IgD-negative memory B cell (primary cell): ENCODE results near the gene CLCA2. TPM values are rescaled to one million over a fixed set of nuclear protein-coding genes. Genes with fewer than 3 reads are reported as not detected.
A peak's percentile ranks its signal among the peaks of the same experiment; 100 is the strongest.

Experiments
- H3K27ac Mint-ChIP-seq, 3 donors: one replicate each; pipeline ENCODE4 v1.8.0; 2020 to 2022; ENCODE audit warnings: mild to moderate bottlenecking in 3 of 3, mixed read lengths in 3 of 3, moderate library complexity in 1 of 3
- H3K27me3 Mint-ChIP-seq: one replicate; pipeline ENCODE4 v1.8.0; 2021; ENCODE audit warnings: mixed read lengths
- H3K36me3 Mint-ChIP-seq: one replicate; pipeline ENCODE4 v1.8.0; 2020; ENCODE audit warnings: mild to moderate bottlenecking, mixed read lengths
- H3K4me1 Mint-ChIP-seq, 3 donors: one replicate each; pipeline ENCODE4 v1.8.0; 2020 to 2022; ENCODE audit warnings: mixed read lengths in 3 of 3, mild to moderate bottlenecking in 1 of 3
- H3K4me3 Mint-ChIP-seq, 4 donors: one replicate each; pipeline ENCODE4 v1.8.0; 2020 to 2022; ENCODE audit warnings: mild to moderate bottlenecking in 4 of 4, mixed read lengths in 4 of 4, moderate library complexity in 3 of 4
- H3K9me3 Mint-ChIP-seq, 3 donors: one replicate each; pipeline ENCODE4 v1.8.0; 2020 to 2021; ENCODE audit warnings: mixed read lengths in 3 of 3, mild to moderate bottlenecking in 1 of 3
- polyA plus RNA-seq: library from polyadenylated mRNA; unstranded; fragments of 300-500 nt; fragmentation: Illumina TruSeq; gene quantifications from one replicate; pipeline ENCODE4 v1.2.3, GENCODE V29; 2021

Gene CLCA2
- polyA plus RNA-seq, 1 donor from 2014 or later, result not detected

DNA sequence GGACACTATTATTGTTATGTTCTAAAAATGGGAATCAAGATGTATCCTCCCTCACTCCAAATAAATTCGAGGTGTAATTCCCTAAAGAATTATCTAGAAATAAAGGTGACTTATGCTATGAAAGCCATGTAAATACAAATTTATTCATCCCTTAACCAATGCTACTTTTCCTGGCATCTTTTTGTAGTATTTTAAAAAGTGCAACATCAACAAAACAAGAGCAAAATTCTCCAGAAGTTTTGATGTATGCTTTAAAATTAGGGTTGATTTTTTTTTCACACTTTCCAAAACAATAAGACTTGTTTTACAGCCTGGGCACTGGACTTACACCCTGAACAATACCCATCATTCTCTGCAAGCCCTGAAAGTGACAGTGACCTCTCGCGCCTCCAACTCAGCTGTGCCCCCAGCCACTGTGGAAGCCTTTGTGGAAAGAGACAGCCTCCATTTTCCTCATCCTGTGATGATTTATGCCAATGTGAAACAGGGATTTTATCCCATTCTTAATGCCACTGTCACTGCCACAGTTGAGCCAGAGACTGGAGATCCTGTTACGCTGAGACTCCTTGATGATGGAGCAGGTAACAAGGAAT lies 23.3 kb downstream of the CLCA2 start:
- H3K9me3 Mint-ChIP-seq, result no peaks in the 10 kb centered on the region
- H3K27me3 Mint-ChIP-seq, result peaks cover 2% of the 10 kb centered on the region
- H3K4me3 Mint-ChIP-seq, result no peak overlapping the region
- peaks cover 0 to 2% (median 0%) of the 10 kb centered on the region in 3 donors for H3K4me1 Mint-ChIP-seq
- H3K27ac Mint-ChIP-seq, result no peak overlapping the region
- no peaks in the 10 kb centered on the region for H3K36me3 Mint-ChIP-seq

DNA sequence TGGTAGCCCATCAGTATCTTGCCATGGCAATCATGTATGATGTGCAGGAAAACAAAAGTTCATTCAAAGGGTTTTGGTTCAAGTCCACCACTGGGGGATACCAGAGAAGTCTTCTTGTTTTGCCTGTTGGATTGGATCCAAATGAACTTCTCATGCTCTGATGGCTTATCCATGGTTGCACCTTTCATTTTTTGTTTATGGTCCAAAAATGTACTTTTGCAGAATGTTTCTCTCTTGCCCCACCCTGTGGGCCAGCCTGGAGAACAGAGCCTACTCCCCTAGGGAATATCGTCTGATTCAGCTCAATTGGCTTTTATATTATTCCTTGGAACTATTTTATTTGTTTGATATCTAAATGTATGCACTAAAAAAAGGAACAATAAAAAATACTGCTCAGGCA lies 24.7 kb downstream of the CLCA2 start:
- Mint-ChIP-seq H3K27me3 (peaks cover 2% of the 10 kb centered on the region), H3K4me1 (peaks cover 0 to 2% (median 0%) of the 10 kb centered on the region in 3 donors), H3K27ac (no peak overlapping the region), H3K36me3 (no peaks in the 10 kb centered on the region), H3K4me3 (no peak overlapping the region), H3K9me3 (no peaks in the 10 kb centered on the region)

DNA sequence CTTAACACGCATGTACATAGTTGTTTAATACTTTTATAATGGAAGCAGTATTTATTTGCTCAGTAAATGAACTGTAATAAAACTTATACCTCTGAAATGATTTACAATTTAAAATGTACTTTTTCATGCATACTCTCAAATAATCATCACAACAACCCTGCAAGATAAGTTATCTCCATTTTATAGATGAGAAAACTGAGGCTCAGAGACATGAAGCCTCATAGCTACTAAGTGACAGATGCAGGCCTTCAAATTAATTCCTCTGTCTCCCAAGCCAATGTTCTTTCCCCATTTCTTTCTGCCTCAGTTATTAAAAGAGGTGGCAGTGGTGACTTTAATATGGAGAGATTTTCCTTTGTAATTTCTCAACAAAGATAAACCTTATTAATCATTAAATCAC lies 25.1 kb downstream of the CLCA2 start:
- Mint-ChIP-seq H3K4me3 (no peak overlapping the region), H3K27me3 (peaks cover 2% of the 10 kb centered on the region), H3K4me1 (peaks cover 0 to 2% (median 0%) of the 10 kb centered on the region in 3 donors)

DNA sequence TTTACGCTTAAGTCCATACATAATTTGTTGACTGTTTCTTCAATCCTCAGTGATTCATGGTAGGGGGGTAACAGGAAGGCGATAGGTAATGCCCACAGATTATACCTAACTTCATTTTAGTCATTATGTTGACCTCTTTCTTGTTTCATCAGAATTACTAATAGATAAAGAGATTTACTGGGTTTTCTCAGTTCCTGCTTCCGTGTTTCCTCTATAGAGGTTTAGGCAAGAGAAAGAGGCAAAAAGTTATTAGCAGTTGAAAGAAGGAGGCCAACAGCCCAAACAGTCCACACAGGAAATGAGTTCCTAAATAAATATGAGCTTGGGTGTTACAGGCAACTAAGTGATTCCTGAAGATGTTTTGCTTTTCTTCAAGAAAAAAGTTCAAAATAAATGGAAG lies 26.9 kb downstream of the CLCA2 start:
- H3K4me3 Mint-ChIP-seq, result no peak overlapping the region
- H3K9me3 Mint-ChIP-seq, result no peaks in the 10 kb centered on the region
- H3K36me3 Mint-ChIP-seq, result no peaks in the 10 kb centered on the region
- peaks cover 2% of the 10 kb centered on the region for H3K27me3 Mint-ChIP-seq
- H3K27ac Mint-ChIP-seq, result no peak overlapping the region
- H3K4me1 Mint-ChIP-seq, result no peaks in the 10 kb centered on the region

More for the DNA sequence above, 25.1 kb downstream of the CLCA2 start:
- H3K27ac Mint-ChIP-seq, result no peak overlapping the region
- no peaks in the 10 kb centered on the region for H3K9me3 Mint-ChIP-seq
- no peaks in the 10 kb centered on the region for H3K36me3 Mint-ChIP-seq

DNA sequence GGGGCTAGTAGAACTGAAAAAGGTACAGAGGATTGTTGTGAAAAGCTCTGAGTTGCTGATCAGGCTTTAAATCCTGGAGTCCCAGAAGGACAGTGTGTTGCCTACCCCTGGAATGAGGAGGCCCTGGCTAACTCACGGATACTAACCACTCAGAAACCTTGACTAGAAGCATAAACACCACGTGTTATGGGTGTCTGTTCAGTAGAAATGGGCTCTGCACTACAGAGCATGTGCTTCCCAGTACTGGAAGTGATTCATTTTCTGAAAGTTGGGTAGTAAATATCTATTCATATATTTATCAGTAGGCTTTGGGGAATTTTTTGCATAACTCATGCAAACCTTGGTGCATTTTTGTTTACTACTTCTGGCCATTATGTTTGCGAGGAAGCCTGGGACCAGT lies 29.7 kb downstream of the CLCA2 start:
- Mint-ChIP-seq H3K9me3 (no peaks in the 10 kb centered on the region), H3K4me3 (no peak overlapping the region), H3K4me1 (no peaks in the 10 kb centered on the region), H3K36me3 (peaks cover 6% of the 10 kb centered on the region), H3K27ac (no peak overlapping the region), H3K27me3 (no peaks in the 10 kb centered on the region)

DNA sequence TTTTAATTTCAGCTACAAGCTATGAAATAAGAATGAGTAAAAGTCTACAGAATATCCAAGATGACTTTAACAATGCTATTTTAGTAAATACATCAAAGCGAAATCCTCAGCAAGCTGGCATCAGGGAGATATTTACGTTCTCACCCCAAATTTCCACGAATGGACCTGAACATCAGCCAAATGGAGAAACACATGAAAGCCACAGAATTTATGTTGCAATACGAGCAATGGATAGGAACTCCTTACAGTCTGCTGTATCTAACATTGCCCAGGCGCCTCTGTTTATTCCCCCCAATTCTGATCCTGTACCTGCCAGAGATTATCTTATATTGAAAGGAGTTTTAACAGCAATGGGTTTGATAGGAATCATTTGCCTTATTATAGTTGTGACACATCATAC lies 31.1 kb downstream of the CLCA2 start:
- no peaks in the 10 kb centered on the region for H3K9me3 Mint-ChIP-seq
- no peak overlapping the region for H3K4me3 Mint-ChIP-seq
- no peaks in the 10 kb centered on the region for H3K4me1 Mint-ChIP-seq
- peaks cover 6% of the 10 kb centered on the region for H3K36me3 Mint-ChIP-seq
- H3K27ac Mint-ChIP-seq, result no peak overlapping the region
- no peaks in the 10 kb centered on the region for H3K27me3 Mint-ChIP-seq

DNA sequence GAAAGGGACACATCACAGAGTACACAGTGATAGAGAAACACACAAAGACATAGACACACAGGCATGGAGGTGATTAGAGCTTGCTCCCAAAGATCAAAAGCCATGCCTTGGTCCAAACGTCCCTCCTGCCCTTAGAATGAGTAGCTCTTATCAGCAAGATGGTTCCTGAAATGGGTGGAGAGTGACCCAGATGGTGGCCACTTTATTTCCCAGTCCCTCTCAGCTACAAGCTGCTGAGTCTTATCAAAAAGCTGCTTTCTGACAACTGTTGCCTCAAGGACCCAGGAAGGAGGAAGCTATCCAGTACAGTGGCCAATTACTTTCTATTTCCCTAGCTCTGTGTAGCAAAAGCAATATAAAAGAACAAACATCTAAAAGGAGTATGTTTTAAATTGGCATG lies 37.0 kb downstream of the CLCA2 start:
- Mint-ChIP-seq H3K27ac (peak overlapping the region in 1 of 3 donors; percentile 48), H3K4me3 (no peak overlapping the region), H3K9me3 (no peaks in the 10 kb centered on the region), H3K27me3 (no peaks in the 10 kb centered on the region), H3K36me3 (peaks cover 6% of the 10 kb centered on the region), H3K4me1 (no peaks in the 10 kb centered on the region)

DNA sequence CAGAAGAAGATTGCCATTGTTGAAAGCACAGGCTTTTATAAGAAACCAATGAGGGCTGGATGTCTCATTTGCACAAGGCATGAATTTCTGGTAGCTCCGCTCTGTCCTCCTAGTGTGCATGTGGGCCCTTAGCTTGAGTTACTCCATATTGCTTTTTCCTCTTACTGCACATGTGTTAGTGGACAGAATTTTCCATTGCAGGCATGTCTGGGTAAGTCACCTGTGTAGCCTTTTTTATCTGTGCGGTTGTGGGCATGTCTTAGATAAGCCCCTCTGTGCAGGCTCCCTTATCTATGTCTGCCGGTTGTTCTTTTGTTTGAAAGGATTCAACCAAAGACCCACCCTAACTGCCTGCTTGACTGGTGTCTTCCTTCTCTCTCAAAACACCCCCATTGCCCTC lies 37.5 kb downstream of the CLCA2 start:
- H3K27me3 Mint-ChIP-seq, result no peaks in the 10 kb centered on the region
- no peaks in the 10 kb centered on the region for H3K4me1 Mint-ChIP-seq
- no peak overlapping the region for H3K27ac Mint-ChIP-seq
- H3K4me3 Mint-ChIP-seq, result no peak overlapping the region
- H3K36me3 Mint-ChIP-seq, result peaks cover 6% of the 10 kb centered on the region
- H3K9me3 Mint-ChIP-seq, result no peaks in the 10 kb centered on the region

DNA sequence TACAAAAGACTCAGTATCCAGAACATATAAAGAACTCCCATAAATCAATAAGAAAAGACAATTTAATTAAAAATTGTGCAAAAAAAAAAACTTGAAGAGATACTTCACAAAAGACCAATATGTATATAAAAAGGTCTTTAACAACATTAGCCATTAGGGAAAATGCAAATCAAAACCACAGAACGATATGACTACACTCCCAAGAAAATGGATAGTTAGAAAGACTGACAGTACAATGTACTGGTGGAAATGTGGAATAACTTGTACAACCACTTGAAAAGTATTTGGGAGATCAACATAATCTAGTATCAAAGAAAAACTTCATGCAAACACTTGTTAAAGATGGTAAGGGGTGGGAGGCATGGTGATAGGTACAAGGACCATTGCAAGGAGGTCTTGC lies 40.8 kb downstream of the CLCA2 start:
- H3K27me3 Mint-ChIP-seq, result no peaks in the 10 kb centered on the region
- no peak overlapping the region for H3K27ac Mint-ChIP-seq
- H3K36me3 Mint-ChIP-seq, result no peaks in the 10 kb centered on the region
- H3K9me3 Mint-ChIP-seq, result no peaks in the 10 kb centered on the region
- H3K4me3 Mint-ChIP-seq, result no peak overlapping the region
- no peaks in the 10 kb centered on the region for H3K4me1 Mint-ChIP-seq

DNA sequence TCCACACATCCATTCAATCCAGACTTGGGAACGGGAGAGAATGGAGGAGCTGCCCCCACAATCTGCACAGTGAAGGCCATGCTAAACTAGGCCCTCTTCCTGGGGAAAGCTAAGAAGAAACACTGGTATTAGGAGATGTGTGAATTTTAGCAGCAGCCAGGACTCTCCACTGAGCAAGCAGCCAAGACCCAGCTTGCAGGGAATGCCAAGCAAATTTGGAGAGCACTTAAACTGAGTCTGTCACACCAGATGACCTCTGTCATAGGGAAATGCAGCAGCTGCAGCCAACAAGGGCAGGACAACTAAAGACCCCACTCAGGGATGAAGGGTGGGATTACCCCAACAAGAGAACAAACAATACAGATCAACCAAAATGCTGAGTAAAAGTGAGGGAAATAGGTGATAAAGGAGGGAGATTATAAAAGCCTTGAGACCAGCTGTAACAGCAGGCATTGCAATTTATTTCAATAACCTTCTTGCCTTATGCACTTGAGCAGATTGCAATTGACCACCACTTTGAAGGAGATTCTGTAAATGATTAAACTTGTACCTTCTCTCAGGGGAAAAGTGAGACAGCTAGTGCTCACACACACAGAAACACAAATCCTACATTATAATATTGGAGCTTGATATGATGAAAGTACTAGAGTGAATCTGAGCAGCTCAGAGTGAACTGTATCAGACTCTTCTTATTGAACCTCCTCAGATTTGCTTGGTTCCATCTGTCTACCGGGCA lies 42.3 kb downstream of the CLCA2 start:
- H3K9me3 Mint-ChIP-seq, result no peaks in the 10 kb centered on the region
- no peaks in the 10 kb centered on the region for H3K36me3 Mint-ChIP-seq
- H3K27me3 Mint-ChIP-seq, result peaks cover 9% of the 10 kb centered on the region
- H3K4me1 Mint-ChIP-seq, result peaks cover 0 to 5% (median 0%) of the 10 kb centered on the region in 3 donors
- no peak overlapping the region for H3K27ac Mint-ChIP-seq
- no peak overlapping the region for H3K4me3 Mint-ChIP-seq

DNA sequence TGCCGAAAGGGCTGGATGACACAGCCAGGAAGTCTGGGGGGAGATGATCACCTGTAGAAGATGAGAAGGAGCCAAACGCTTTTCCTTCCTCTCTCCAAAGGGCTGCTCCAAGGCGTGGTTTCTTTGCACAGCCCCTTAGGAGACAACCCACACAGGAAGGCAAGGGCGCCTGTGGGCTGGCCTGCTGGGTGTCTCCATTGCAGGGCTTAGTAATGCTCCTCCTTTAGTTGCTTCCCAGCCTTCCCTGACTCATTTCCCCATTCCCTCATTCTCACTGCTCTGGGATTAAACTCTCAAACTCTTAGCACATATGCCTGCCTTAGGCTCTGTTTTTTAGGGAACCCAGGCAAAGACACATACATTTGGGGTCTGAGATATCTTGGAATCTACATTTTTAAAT lies 43.0 kb downstream of the CLCA2 start:
- H3K36me3 Mint-ChIP-seq, result no peaks in the 10 kb centered on the region
- H3K27ac Mint-ChIP-seq, result no peak overlapping the region
- H3K4me3 Mint-ChIP-seq, result no peak overlapping the region
- H3K4me1 Mint-ChIP-seq, result peaks cover 0 to 5% (median 0%) of the 10 kb centered on the region in 3 donors
- no peaks in the 10 kb centered on the region for H3K9me3 Mint-ChIP-seq
- peaks cover 9% of the 10 kb centered on the region for H3K27me3 Mint-ChIP-seq

DNA sequence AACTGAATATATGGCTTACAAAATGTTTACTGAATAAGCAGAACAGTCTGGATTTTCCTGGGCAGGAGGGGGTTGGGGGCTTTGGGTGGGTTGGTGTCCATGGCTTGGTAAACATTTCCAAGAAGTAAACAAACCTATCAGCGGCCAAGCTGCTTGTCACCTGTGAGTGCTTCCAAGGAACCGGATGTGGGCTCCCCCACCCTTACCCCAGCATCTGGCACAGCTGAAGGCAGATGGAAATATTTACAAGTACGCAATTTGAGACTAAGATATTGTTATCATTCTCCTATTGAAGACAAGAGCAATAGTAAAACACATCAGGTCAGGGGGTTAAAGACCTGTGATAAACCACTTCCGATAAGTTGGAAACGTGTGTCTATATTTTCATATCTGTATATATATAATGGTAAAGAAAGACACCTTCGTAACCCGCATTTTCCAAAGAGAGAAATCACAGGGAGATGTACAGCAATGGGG lies 44.6 kb downstream of the CLCA2 start, which contains the start of gene CLCA1:
TSS of gene CLCA1 (plus strand) at position 427 of the 477 bp plus-strand sequence. CDS start at position 472, 45 bp downstream.
- peaks cover 0 to 5% (median 0%) of the 10 kb centered on the region in 3 donors for H3K4me1 Mint-ChIP-seq
- H3K4me3 Mint-ChIP-seq, result no peak within 1 kb of the TSS
- no peak within 1 kb of the TSS for H3K27ac Mint-ChIP-seq
- no peaks in the 10 kb centered on the region for H3K36me3 Mint-ChIP-seq
- peaks cover 12% of the 10 kb centered on the region for H3K27me3 Mint-ChIP-seq
- H3K9me3 Mint-ChIP-seq, result no peaks in the 10 kb centered on the region

DNA sequence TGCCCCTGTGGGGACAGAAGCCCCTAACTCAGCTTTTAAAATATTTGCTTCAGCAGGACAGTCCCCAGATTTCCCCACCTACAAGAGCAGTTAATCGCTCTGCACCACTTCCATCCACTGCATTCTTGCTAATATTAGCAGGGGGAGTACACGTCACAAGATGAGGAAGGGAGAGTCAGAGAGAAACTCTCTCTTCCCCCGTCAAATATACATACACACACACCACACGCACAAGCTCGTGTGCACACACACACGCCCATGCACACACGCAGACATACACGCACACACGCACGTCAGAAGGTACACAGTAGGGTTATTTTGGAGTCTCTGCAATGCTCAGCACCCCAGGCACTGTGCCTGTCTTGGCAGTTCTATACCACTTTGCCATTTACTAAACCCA lies 46.9 kb downstream of the CLCA2 start:
- peaks cover 0 to 5% (median 0%) of the 10 kb centered on the region in 3 donors for H3K4me1 Mint-ChIP-seq
- H3K27me3 Mint-ChIP-seq, result peaks cover 13% of the 10 kb centered on the region
- H3K9me3 Mint-ChIP-seq, result no peaks in the 10 kb centered on the region
- no peaks in the 10 kb centered on the region for H3K36me3 Mint-ChIP-seq
- no peak overlapping the region for H3K27ac Mint-ChIP-seq
- H3K4me3 Mint-ChIP-seq, result peak overlapping the region in 1 of 4 donors; percentile 1

DNA sequence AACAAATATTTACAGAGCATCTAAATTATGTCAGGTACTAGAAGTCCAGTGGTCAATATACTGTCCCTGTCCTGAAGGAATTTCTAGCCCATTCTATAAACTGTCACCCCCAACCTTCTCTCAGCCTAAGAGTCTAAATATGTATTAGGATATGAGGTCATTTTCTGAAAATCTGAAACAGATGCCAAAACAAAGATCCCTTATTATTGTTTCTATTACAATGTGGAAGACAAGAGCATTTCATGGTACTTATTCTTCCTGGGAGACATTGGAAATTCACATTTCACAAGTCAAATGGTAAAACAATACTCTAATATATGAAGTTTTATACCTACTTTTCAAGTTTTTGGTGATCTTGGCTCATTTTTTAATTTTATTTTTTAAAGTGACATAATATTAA lies 47.3 kb downstream of the CLCA2 start:
- Mint-ChIP-seq H3K27ac (no peak overlapping the region), H3K4me1 (peaks cover 0 to 5% (median 0%) of the 10 kb centered on the region in 3 donors), H3K27me3 (peaks cover 13% of the 10 kb centered on the region), H3K4me3 (no peak overlapping the region), H3K36me3 (no peaks in the 10 kb centered on the region), H3K9me3 (no peaks in the 10 kb centered on the region)

DNA sequence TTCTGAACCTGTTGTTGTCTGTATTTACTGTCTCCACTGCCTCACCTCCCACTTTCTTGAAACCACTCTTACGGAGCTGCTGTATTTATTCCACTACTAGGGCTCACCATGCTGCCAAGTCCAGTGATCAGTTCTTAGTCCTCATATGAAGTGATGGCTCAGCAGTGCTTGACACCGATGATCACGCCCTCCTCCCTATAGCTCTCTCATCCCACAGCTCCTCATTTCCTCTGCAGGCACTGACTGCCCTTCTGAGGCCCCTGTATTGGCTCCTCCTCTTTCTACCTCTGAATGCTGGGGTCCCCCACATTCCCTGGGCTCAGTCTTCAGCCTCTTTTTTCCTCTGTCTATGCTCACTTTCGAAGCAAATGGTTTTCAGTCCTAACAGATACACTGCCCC lies 48.2 kb downstream of the CLCA2 start:
- no peak overlapping the region for H3K27ac Mint-ChIP-seq
- H3K9me3 Mint-ChIP-seq, result no peaks in the 10 kb centered on the region
- peaks cover 13% of the 10 kb centered on the region for H3K27me3 Mint-ChIP-seq
- H3K36me3 Mint-ChIP-seq, result no peaks in the 10 kb centered on the region
- peaks cover 0 to 5% (median 0%) of the 10 kb centered on the region in 3 donors for H3K4me1 Mint-ChIP-seq
- no peak overlapping the region for H3K4me3 Mint-ChIP-seq

DNA sequence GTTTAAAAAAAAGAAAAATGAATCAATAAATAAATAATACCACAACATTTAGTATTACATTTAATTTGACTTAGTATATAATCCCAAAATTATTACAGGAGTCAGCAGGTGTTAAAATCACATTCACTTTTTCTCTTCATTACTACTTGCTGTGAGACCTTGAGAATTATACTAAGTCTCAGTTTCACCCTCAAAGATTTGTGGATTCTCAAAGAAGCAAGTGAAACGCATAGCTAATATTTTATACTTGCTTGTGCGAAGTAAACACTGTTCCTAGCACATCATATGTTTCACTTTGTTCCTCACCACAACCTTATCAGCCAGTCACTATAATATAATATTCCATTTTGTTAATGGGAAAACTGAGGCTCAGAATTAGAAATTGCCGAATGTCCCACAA lies 48.8 kb downstream of the CLCA2 start:
- peaks cover 13% of the 10 kb centered on the region for H3K27me3 Mint-ChIP-seq
- H3K9me3 Mint-ChIP-seq, result no peaks in the 10 kb centered on the region
- no peak overlapping the region for H3K4me3 Mint-ChIP-seq
- no peak overlapping the region for H3K27ac Mint-ChIP-seq
- peaks cover under 1% of the 10 kb centered on the region for H3K36me3 Mint-ChIP-seq
- peaks cover 0 to 5% (median 0%) of the 10 kb centered on the region in 3 donors for H3K4me1 Mint-ChIP-seq
